HepG2 (cell line): ENCODE data around the gene ZBTB32. TPM values are rescaled to one million over a fixed set of nuclear protein-coding genes. Genes with fewer than 3 reads are reported as not detected.

Experiments used
- NAIF1 ChIP-seq: sonication (generic); formaldehyde crosslinking; IDR thresholded peaks from 2 replicates; pipeline ENCODE4 v1.5.0; 2020; ENCODE audit warnings: mild to moderate bottlenecking, missing genetic modification reagents, borderline replicate concordance
- PBX2 ChIP-seq: IDR thresholded peaks from 2 replicates; pipeline ENCODE4 v1.6.1; 2016; ENCODE audit warnings: control low read depth
- SALL2 ChIP-seq: sonication (generic); formaldehyde crosslinking; IDR thresholded peaks from 2 replicates; pipeline ENCODE4 v1.8.1; 2023; ENCODE audit warnings: mild to moderate bottlenecking, missing genetic modification reagents, inconsistent platforms
- SP2 ChIP-seq: sonication (generic); formaldehyde crosslinking; IDR thresholded peaks from 2 replicates; pipeline ENCODE4 v1.5.1; 2020; ENCODE audit warnings: mild to moderate bottlenecking, missing genetic modification reagents
- TBP ChIP-seq: sonication (generic); formaldehyde crosslinking; IDR thresholded peaks from 2 replicates; pipeline ENCODE4 v1.5.0; 2020; ENCODE audit warnings: missing genetic modification reagents
- TGIF2 ChIP-seq: IDR thresholded peaks from 2 replicates; pipeline ENCODE4 v1.6.1; 2016; ENCODE audit warnings: control low read depth, missing compliant biosample characterization
- ZBTB40 ChIP-seq, 2 experiments: fragments of 450-650 bp in 1 of 2; sonication (generic) in 1 of 2; formaldehyde crosslinking in 1 of 2; IDR thresholded peaks; 2 replicates each; pipeline versions ENCODE4 v1.6.1 to v1.8.0; 2016 to 2022; ENCODE audit warnings: antibody characterized with exemption in 1 of 2, mild to moderate bottlenecking in 1 of 2, missing genetic modification reagents in 1 of 2
- ZFP90 ChIP-seq: sonication (generic); formaldehyde crosslinking; IDR thresholded peaks from 2 replicates; pipeline ENCODE4 v1.8.0; 2022; ENCODE audit warnings: missing genetic modification reagents, mild to moderate bottlenecking, inconsistent platforms, borderline replicate concordance
- ZNF33A ChIP-seq: sonication (generic); formaldehyde crosslinking; IDR thresholded peaks from 2 replicates; pipeline ENCODE4 v1.5.1; 2020; ENCODE audit warnings: missing genetic modification reagents, mild to moderate bottlenecking, moderate library complexity, borderline replicate concordance
- polyA plus RNA-seq, 8 experiments: library from polyadenylated mRNA; depleted of rRNA in 3 of 8; stranded (reverse) in 7 of 8; unstranded in 1 of 8; fragments of >200 nt; fragmentation: Illumina TruSeq in 4 of 8; extraction: Trizol in 4 of 8; gene quantifications; 2 replicates each; pipeline versions ENCODE4 v1.2.1 to v1.2.3, GENCODE V29; 2011 to 2016; ENCODE audit warnings: low read depth in 4 of 8, missing spikeins in 1 of 8, mixed read lengths in 1 of 8; ENCODE audit not compliant: insufficient read depth in 1 of 8
- total RNA-seq, 5 experiments: library from RNA; depleted of rRNA; stranded (reverse); fragments of >200 nt; fragmentation: Illumina TruSeq; extraction: Trizol; gene quantifications; 2 replicates each; pipeline ENCODE4 v1.2.3, GENCODE V29; 2016; ENCODE audit warnings: low read depth in 1 of 5
- TF ChIP-seq, protein P1 (sequence below): sonication (generic); formaldehyde crosslinking; IDR thresholded peaks from 2 replicates; pipeline ENCODE4 v1.4.0; 2020; ENCODE audit warnings: missing genetic modification reagents
- TF ChIP-seq, protein P2 (sequence below): sonication (generic); formaldehyde crosslinking; IDR thresholded peaks from 2 replicates; pipeline ENCODE4 v1.5.0; 2020; ENCODE audit warnings: missing genetic modification reagents

ZBTB32 gene
- total and polyA plus RNA-seq, 2 of the 13 experiments (the other 11 are each of a cell fraction or from before 2014, with no cell fraction given): not detected

GRCh38 chr19:35757749-35758608 lies 53.6 kb downstream of the ZBTB32 start, which contains the start of gene PROSER3 (continued):
- TF ChIP-seq PBX2 (CRISPR knock-in tag) (peak; percentile 93), ZFP90 (peak; percentile 71; the same call in 1 of the 2 replicates), TBP (CRISPR knock-in tag) (0 out of 2 replicates have a peak, but pooled peaks have one; percentile 59), ZNF33A (no peak), TGIF2 (CRISPR knock-in tag) (no peak), SALL2 (peak; percentile 38; the same call in 1 of the 2 replicates), ZBTB40 (IDR thresholded peaks at IDR 0.05) (no peak), ZBTB40 (CRISPR knock-in tag; IDR thresholded peaks at IDR 0.05) (no peak), NAIF1 (CRISPR knock-in tag) (no peak), SP2 (CRISPR knock-in tag) (peak; percentile 97)
- TF ChIP-seq, protein P1, sequence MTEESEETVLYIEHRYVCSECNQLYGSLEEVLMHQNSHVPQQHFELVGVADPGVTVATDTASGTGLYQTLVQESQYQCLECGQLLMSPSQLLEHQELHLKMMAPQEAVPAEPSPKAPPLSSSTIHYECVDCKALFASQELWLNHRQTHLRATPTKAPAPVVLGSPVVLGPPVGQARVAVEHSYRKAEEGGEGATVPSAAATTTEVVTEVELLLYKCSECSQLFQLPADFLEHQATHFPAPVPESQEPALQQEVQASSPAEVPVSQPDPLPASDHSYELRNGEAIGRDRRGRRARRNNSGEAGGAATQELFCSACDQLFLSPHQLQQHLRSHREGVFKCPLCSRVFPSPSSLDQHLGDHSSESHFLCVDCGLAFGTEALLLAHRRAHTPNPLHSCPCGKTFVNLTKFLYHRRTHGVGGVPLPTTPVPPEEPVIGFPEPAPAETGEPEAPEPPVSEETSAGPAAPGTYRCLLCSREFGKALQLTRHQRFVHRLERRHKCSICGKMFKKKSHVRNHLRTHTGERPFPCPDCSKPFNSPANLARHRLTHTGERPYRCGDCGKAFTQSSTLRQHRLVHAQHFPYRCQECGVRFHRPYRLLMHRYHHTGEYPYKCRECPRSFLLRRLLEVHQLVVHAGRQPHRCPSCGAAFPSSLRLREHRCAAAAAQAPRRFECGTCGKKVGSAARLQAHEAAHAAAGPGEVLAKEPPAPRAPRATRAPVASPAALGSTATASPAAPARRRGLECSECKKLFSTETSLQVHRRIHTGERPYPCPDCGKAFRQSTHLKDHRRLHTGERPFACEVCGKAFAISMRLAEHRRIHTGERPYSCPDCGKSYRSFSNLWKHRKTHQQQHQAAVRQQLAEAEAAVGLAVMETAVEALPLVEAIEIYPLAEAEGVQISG: peak; percentile 77
- TF ChIP-seq, protein P2, sequence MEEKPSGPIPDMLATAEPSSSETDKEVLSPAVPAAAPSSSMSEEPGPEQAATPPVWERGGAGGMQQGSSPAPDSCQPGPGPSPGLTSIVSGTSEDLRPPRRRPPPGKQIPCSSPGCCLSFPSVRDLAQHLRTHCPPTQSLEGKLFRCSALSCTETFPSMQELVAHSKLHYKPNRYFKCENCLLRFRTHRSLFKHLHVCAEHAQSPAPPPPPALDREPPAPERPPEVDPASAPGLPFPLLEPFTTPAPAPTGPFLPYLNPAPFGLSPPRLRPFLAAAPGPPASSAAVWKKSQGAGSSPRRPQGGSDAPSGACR (CRISPR knock-in tag): 0 out of 2 replicates have a peak, but pooled peaks have one; percentile 43
